ENCODE measurements around the gene SPRTN. TPM values are rescaled to one million over a fixed set of nuclear protein-coding genes. Genes with fewer than 3 reads are reported as not detected.

The SPRTN gene
- total RNA-seq, 1 donor from 2014 or later = 18.9 TPM

- H3K36me3 Mint-ChIP-seq (ENCODE audit: low read depth) = no peaks in the 10 kb centered on the region
- DNase-seq = no peak
- no peaks in the 10 kb centered on the region for H3K9me3 Mint-ChIP-seq
- intact Hi-C loops (cut with micrococcal nuclease) = no loop called here
- H3K27me3 Mint-ChIP-seq = no peaks in the 10 kb centered on the region
- H3K4me3 Mint-ChIP-seq = no peak overlapping the region
- no peaks in the 10 kb centered on the region for H3K4me1 Mint-ChIP-seq
- CTCF ChIA-PET = no interaction called here
- POLR2A ChIA-PET = no interaction called here
- H3K27ac Mint-ChIP-seq = no peak overlapping the region
- TF ChIP-seq CTCF (IDR thresholded peaks at IDR 0.05) = no peak
- ATAC-seq (ENCODE audit: low read depth) = no peak
Observed at GRCh38 chr1:231312432-231312788, 25.7 kb upstream of the SPRTN start.

GRCh38 chr1:231313661-231314060 lies 24.4 kb upstream of the SPRTN start:
- DNase-seq = no peak
- ATAC-seq (ENCODE audit: low read depth) = no peak
- ChIA-PET CTCF (no interaction called here), POLR2A (no interaction called here)
- no peaks in the 10 kb centered on the region for H3K27me3 Mint-ChIP-seq
- H3K4me3 Mint-ChIP-seq = no peak overlapping the region
- no peaks in the 10 kb centered on the region for H3K4me1 Mint-ChIP-seq
- H3K27ac Mint-ChIP-seq = no peak overlapping the region
- TF ChIP-seq CTCF (IDR thresholded peaks at IDR 0.05) = no peak
- intact Hi-C loops (cut with micrococcal nuclease) = no loop called here
- no peaks in the 10 kb centered on the region for H3K9me3 Mint-ChIP-seq
- H3K36me3 Mint-ChIP-seq (ENCODE audit: low read depth) = no peaks in the 10 kb centered on the region

- ChIA-PET CTCF (interaction anchor here (0.7 to 1.6 kb wide), 2 partner anchors 154 to 275 kb away, joined by 3 to 4 read pairs; no protein-coding TSS in a partner anchor), POLR2A (interaction anchor here (0.6 kb wide), 1 partner anchor 28 kb away, joined by 3 read pairs; no protein-coding TSS in a partner anchor)
- intact Hi-C loops (cut with micrococcal nuclease) = loop anchor here (1.0 kb wide), 1 partner anchor 288 kb away; no protein-coding TSS in a partner anchor
- no peak overlapping the region for H3K27ac Mint-ChIP-seq
- H3K36me3 Mint-ChIP-seq (ENCODE audit: low read depth) = no peaks in the 10 kb centered on the region
- TF ChIP-seq CTCF (IDR thresholded peaks at IDR 0.05) = no peak
- no peaks in the 10 kb centered on the region for H3K27me3 Mint-ChIP-seq
- ATAC-seq (ENCODE audit: low read depth) (peak; percentile 50), DNase-seq (no peak)
- H3K4me1 Mint-ChIP-seq = no peaks in the 10 kb centered on the region
- no peak overlapping the region for H3K4me3 Mint-ChIP-seq
- no peaks in the 10 kb centered on the region for H3K9me3 Mint-ChIP-seq
Observed at GRCh38 chr1:231315887-231316286, 22.2 kb upstream of the SPRTN start.

GRCh38 chr1:231317306-231318014 lies 20.6 kb upstream of the SPRTN start:
- DNase-seq (no peak), ATAC-seq (ENCODE audit: low read depth) (no peak)
- Mint-ChIP-seq H3K27ac (no peak overlapping the region), H3K9me3 (no peaks in the 10 kb centered on the region), H3K4me1 (no peaks in the 10 kb centered on the region), H3K36me3 (ENCODE audit: low read depth) (no peaks in the 10 kb centered on the region), H3K4me3 (no peak overlapping the region), H3K27me3 (no peaks in the 10 kb centered on the region)
- no peak for TF ChIP-seq CTCF (IDR thresholded peaks at IDR 0.05)
- intact Hi-C loops (cut with micrococcal nuclease) = no loop called here
- ChIA-PET POLR2A (interaction anchor here (1.6 kb wide), 1 partner anchor 20 kb away, joined by 4 read pairs; the partner anchor contains the start of genes EXOC8 and SPRTN), CTCF (no interaction called here)

- DNase-seq = no peak
- Mint-ChIP-seq H3K36me3 (ENCODE audit: low read depth) (no peaks in the 10 kb centered on the region), H3K27me3 (no peaks in the 10 kb centered on the region), H3K9me3 (no peaks in the 10 kb centered on the region), H3K27ac (no peak overlapping the region), H3K4me1 (no peaks in the 10 kb centered on the region), H3K4me3 (no peak overlapping the region)
- no peak for TF ChIP-seq CTCF (IDR thresholded peaks at IDR 0.05)
- ChIA-PET POLR2A (interaction anchor here (1.6 kb wide), 1 partner anchor 20 kb away, joined by 4 read pairs; the partner anchor contains the start of genes EXOC8 and SPRTN), CTCF (no interaction called here)
- ATAC-seq (ENCODE audit: low read depth) = no peak
- intact Hi-C loops (cut with micrococcal nuclease) = no loop called here
Observed at GRCh38 chr1:231318015-231318355, 20.1 kb upstream of the SPRTN start.
